ENCODE measurements around the gene ZNF407.

The ZNF407 gene

GRCh38 chr18:74598350-74599001 is 806 bp downstream of the ZNF407 start:
- peak overlapping the region; percentile 88 for H3K4me3 ChIP-seq (ENCODE audit: insufficient read depth, low read length, poor library complexity, severe bottlenecking)

GRCh38 chr18:74604361-74604760 is 6.7 kb downstream of the ZNF407 start:
- Histone ChIP-seq H3K9ac (ENCODE audit: low read length) (no peak overlapping the region), H4K20me1 (ENCODE audit: low read depth, low read length) (peaks cover 11% of the 10 kb centered on the region; the same call in 1 of the 2 replicates), H2AFZ (ENCODE audit: low read depth, low read length, severe bottlenecking) (no peak overlapping the region), H3F3A (ENCODE audit: insufficient read depth) (no peaks in the 10 kb centered on the region), H3K79me2 (ENCODE audit: insufficient read depth, low read length) (peaks cover 98% of the 10 kb centered on the region), H3K27ac (ENCODE audit: low read depth, low read length) (no peak overlapping the region), H3K4me3 (ENCODE audit: insufficient read depth, low read length, poor library complexity, severe bottlenecking) (no peak overlapping the region), H3K4me2 (ENCODE audit: low read depth, low read length, poor library complexity, severe bottlenecking) (no peak overlapping the region), H3K27me3 (ENCODE audit: low read length) (no peaks in the 10 kb centered on the region), H3K9me2 (replicated peaks; ENCODE audit: insufficient read depth, low read length) (no peaks in the 10 kb centered on the region), H3K36me3 (ENCODE audit: low read length) (no peaks in the 10 kb centered on the region), H3K9me3 (ENCODE audit: insufficient read depth, low read length) (no peaks in the 10 kb centered on the region)
- no peak for TF ChIP-seq CTCF (IDR thresholded peaks at IDR 0.05; ENCODE audit: insufficient read depth, low read length, poor library complexity, severe bottlenecking)

More at GRCh38 chr18:74598350-74599001, 806 bp downstream of the ZNF407 start:
- H3K9me3 ChIP-seq (ENCODE audit: insufficient read depth, low read length): no peaks in the 10 kb centered on the region
- H3K4me2 ChIP-seq (ENCODE audit: low read depth, low read length, poor library complexity, severe bottlenecking): peak overlapping the region; percentile 84
- H4K20me1 ChIP-seq (ENCODE audit: low read depth, low read length): no peaks in the 10 kb centered on the region
- H3K9ac ChIP-seq (ENCODE audit: low read length): peak overlapping the region; percentile 82
- H3K27me3 ChIP-seq (ENCODE audit: low read length): no peaks in the 10 kb centered on the region
- TF ChIP-seq EZH2phosphoT487 (conservative IDR thresholded peaks at IDR 0.05; ENCODE audit: low read length): no peak
- no peak for TF ChIP-seq CTCF (IDR thresholded peaks at IDR 0.05; ENCODE audit: insufficient read depth, low read length, poor library complexity, severe bottlenecking)
- H3K27ac ChIP-seq (ENCODE audit: low read depth, low read length): peak overlapping the region; percentile 91
- peak overlapping the region; percentile 91 for H2AFZ ChIP-seq (ENCODE audit: low read depth, low read length, severe bottlenecking)
- H3K36me3 ChIP-seq (ENCODE audit: low read length): no peaks in the 10 kb centered on the region
- H3K79me2 ChIP-seq (ENCODE audit: insufficient read depth, low read length): peaks cover 70% of the 10 kb centered on the region
- no peaks in the 10 kb centered on the region for H3K9me2 ChIP-seq (replicated peaks; ENCODE audit: insufficient read depth, low read length)
- 0 out of 2 replicates have a peak, but pooled peaks cover 6% of the 10 kb centered on the region for H3F3A ChIP-seq (ENCODE audit: insufficient read depth)

- Histone ChIP-seq H3K27ac (ENCODE audit: low read depth, low read length) (no peak overlapping the region), H2AFZ (ENCODE audit: low read depth, low read length, severe bottlenecking) (no peak overlapping the region), H3F3A (ENCODE audit: insufficient read depth) (no peaks in the 10 kb centered on the region), H3K9me2 (replicated peaks; ENCODE audit: insufficient read depth, low read length) (no peaks in the 10 kb centered on the region), H3K36me3 (ENCODE audit: low read length) (no peaks in the 10 kb centered on the region), H3K4me3 (ENCODE audit: insufficient read depth, low read length, poor library complexity, severe bottlenecking) (no peak overlapping the region), H3K4me2 (ENCODE audit: low read depth, low read length, poor library complexity, severe bottlenecking) (no peak overlapping the region), H3K79me2 (ENCODE audit: insufficient read depth, low read length) (peaks cover 98% of the 10 kb centered on the region), H3K27me3 (ENCODE audit: low read length) (no peaks in the 10 kb centered on the region), H4K20me1 (ENCODE audit: low read depth, low read length) (peaks cover 11% of the 10 kb centered on the region; the same call in 1 of the 2 replicates), H3K9ac (ENCODE audit: low read length) (no peak overlapping the region), H3K9me3 (ENCODE audit: insufficient read depth, low read length) (no peaks in the 10 kb centered on the region)
- no peak for TF ChIP-seq EZH2phosphoT487 (conservative IDR thresholded peaks at IDR 0.05; ENCODE audit: low read length)
- no peak for TF ChIP-seq CTCF (IDR thresholded peaks at IDR 0.05; ENCODE audit: insufficient read depth, low read length, poor library complexity, severe bottlenecking)
Measured at GRCh38 chr18:74604774-74605173, 7.1 kb downstream of the ZNF407 start.
